A204.1 (cell line): ENCODE results near the gene PDE8B.

Experiments
- FAIRE-seq: peaks from 2 replicates; lab custom pipeline; 2012; peaks lifted over from hg19 to GRCh38; lab: Jason Lieb, UNC

PDE8B gene

GRCh38 chr5:77326986-77327734, 116.7 kb downstream of the PDE8B start:
- no peak for FAIRE-seq

GRCh38 chr5:77328930-77329647, 118.6 kb downstream of the PDE8B start:
- FAIRE-seq, result no peak

GRCh38 chr5:77329664-77330430, 119.4 kb downstream of the PDE8B start:
- no peak for FAIRE-seq

GRCh38 chr5:77333036-77333435, 122.6 kb downstream of the PDE8B start:
- FAIRE-seq, result no peak

GRCh38 chr5:77333451-77334123, 123.1 kb downstream of the PDE8B start:
- no peak for FAIRE-seq

- FAIRE-seq, result no peak
Observed at GRCh38 chr5:77337246-77337645, 126.8 kb downstream of the PDE8B start.

- no peak for FAIRE-seq
Observed at GRCh38 chr5:77337686-77338085, 127.2 kb downstream of the PDE8B start.

GRCh38 chr5:77339337-77339890, 128.9 kb downstream of the PDE8B start:
- FAIRE-seq, result no peak

- no peak for FAIRE-seq
Observed at GRCh38 chr5:77343165-77343564, 132.7 kb downstream of the PDE8B start.

- no peak for FAIRE-seq
Observed at GRCh38 chr5:77347435-77348098, 137.1 kb downstream of the PDE8B start.

- no peak for FAIRE-seq
Observed at GRCh38 chr5:77353251-77353650, 142.8 kb downstream of the PDE8B start.

- no peak for FAIRE-seq
Observed at GRCh38 chr5:77354454-77354853, 144.0 kb downstream of the PDE8B start.

- FAIRE-seq, result no peak
Observed at GRCh38 chr5:77355080-77355479, 144.6 kb downstream of the PDE8B start.

- FAIRE-seq, result no peak
Observed at GRCh38 chr5:77355751-77356150, 145.3 kb downstream of the PDE8B start.

GRCh38 chr5:77356740-77357139, 146.3 kb downstream of the PDE8B start:
- no peak for FAIRE-seq

- FAIRE-seq, result no peak
Observed at GRCh38 chr5:77358255-77359205, 148.1 kb downstream of the PDE8B start.

- no peak for FAIRE-seq
Observed at GRCh38 chr5:77359231-77359630, 148.8 kb downstream of the PDE8B start.

- FAIRE-seq, result no peak
Observed at GRCh38 chr5:77360381-77360780, 149.9 kb downstream of the PDE8B start.

- no peak for FAIRE-seq
Observed at GRCh38 chr5:77360973-77361372, 150.5 kb downstream of the PDE8B start.

GRCh38 chr5:77366717-77367500, 156.4 kb downstream of the PDE8B start:
- no peak for FAIRE-seq
